GM18508 (cell line): ENCODE data around the gene DYSF.

ENCODE experiments used
- ATAC-seq: cut with Tn5 transposase; IDR thresholded peaks from one replicate; pipeline ENCODE4 v1.9.1; 2021; ENCODE audit warnings: moderate number of reproducible peaks; ENCODE audit not compliant: insufficient read depth, unreplicated experiment

Gene DYSF

DNA sequence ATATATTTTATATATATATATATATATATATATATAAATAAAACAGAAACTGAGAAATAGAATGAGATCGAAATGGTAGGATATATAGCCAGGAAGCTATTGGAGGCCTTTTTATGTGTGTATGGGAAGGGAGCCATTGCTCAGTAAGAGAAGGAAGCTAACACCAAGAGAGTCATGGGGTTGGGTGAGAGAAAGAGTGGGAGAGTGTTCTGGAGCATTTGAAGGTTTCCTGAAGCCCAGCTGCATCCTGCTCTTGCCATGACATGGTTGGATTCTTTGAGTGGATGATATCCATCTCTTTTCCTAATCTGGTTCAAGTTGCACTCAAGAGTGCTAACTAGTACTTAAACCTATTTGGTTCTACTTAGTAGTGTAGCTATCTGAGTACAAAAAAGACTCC lies 282.3 kb downstream of the DYSF start:
- ATAC-seq = no peak
